Spleen (tissue), 11 donors: ENCODE data around the gene ALOX12B. TPM values are rescaled to one million over a fixed set of nuclear protein-coding genes. Genes with fewer than 3 reads are reported as not detected.

Experiments
- DNase-seq: peaks from one replicate; pipeline ENCODE4 v3.0.0-alpha.2; 2020
- H3K27ac ChIP-seq, 8 donors: fragments of 200-600 bp; sonication (generic) in 7 of 8; 1 replicate in 4 of 8; 2 replicates in 4 of 8; pipeline versions ENCODE4 v1.5.0 to v1.8.0; 2016 to 2021; ENCODE audit warnings: inconsistent platforms in 4 of 8, mild to moderate bottlenecking in 4 of 8, moderate library complexity in 1 of 8
- H3K27me3 ChIP-seq, 7 donors: fragments of 200-600 bp; sonication (generic) in 6 of 7; replicated peaks in 1 of 7; 1 replicate in 4 of 7; 2 replicates in 3 of 7; pipeline versions ENCODE4 v1.5.0 to v1.8.0; 2016 to 2021; ENCODE audit warnings: inconsistent platforms in 3 of 7, mild to moderate bottlenecking in 1 of 7
- H3K36me3 ChIP-seq, 6 donors: fragments of 200-600 bp; sonication (generic) in 5 of 6; 1 replicate in 4 of 6; 2 replicates in 2 of 6; pipeline versions ENCODE4 v1.5.0 to v1.8.0; 2016 to 2021; ENCODE audit warnings: inconsistent platforms in 2 of 6
- H3K4me1 ChIP-seq, 6 donors: fragments of 200-600 bp; sonication (generic) in 5 of 6; 1 replicate in 3 of 6; 2 replicates in 3 of 6; pipeline versions ENCODE4 v1.5.0 to v1.8.0; 2016 to 2021; ENCODE audit warnings: inconsistent platforms in 3 of 6
- H3K4me3 ChIP-seq, 8 donors: fragments of 200-600 bp; sonication (generic) in 7 of 8; 1 replicate in 4 of 8; 2 replicates in 4 of 8; pipeline versions ENCODE4 v1.5.0 to v1.8.0; 2016 to 2021; ENCODE audit warnings: inconsistent platforms in 4 of 8, mild to moderate bottlenecking in 4 of 8, moderate library complexity in 2 of 8
- H3K9me3 ChIP-seq, 8 donors: fragments of 200-600 bp; sonication (generic) in 7 of 8; 1 replicate in 4 of 8; 2 replicates in 4 of 8; pipeline versions ENCODE4 v1.5.0 to v1.8.0; 2016 to 2021; ENCODE audit warnings: inconsistent platforms in 4 of 8
- POLR2A ChIP-seq, 3 donors: fragments of 450-650 bp; IDR thresholded peaks; one replicate each; pipeline ENCODE4 v1.5.1; 2017; ENCODE audit warnings: antibody characterized with exemption in 3 of 3, mild to moderate bottlenecking in 1 of 3
- POLR2AphosphoS5 ChIP-seq, 3 donors: sonication (generic); formaldehyde crosslinking; IDR thresholded peaks; one replicate each; pipeline ENCODE4 v1.5.1; 2017; ENCODE audit warnings: antibody characterized with exemption in 3 of 3
- WGBS, 5 donors: extraction: QIAGEN DNeasy Blood & Tissue Kit in 3 of 5; methylation state at CpG; one replicate each; pipeline versions ENCODE4 v1.1.5 to v1.1.7; 2013 to 2018; 5-methylcytosine and 5-hydroxymethylcytosine counted together
- intact Hi-C: fragments of 100-400 bp; cut with DNase I; formaldehyde crosslinking; loops from one replicate; pipeline ENCODE4 v1.15.0; 2023; ENCODE audit warnings: low total_unique reads
- polyA plus RNA-seq, 3 donors: library from polyadenylated mRNA; stranded (reverse); fragments of 200-250 nt; gene quantifications; one replicate each; pipeline ENCODE4 v1.2.1, GENCODE V29; 2013
- total RNA-seq, 7 donors: library from RNA; depleted of rRNA in 3 of 7; stranded (reverse); fragments of >200 nt in 3 of 7; fragmentation: NEBNext Ultra II Directional in 4 of 7; extraction: Animal tissue kit (Norgen Biotek cat#: 25700) in 4 of 7; gene quantifications; one replicate each; pipeline versions ENCODE4 v1.1.0 to v1.2.1, GENCODE V29; 2016 to 2021
- TF ChIP-seq, protein P1 (sequence below), 11 experiments: fragments of 200-600 bp in 7 of 11; fragments of 450-650 bp in 4 of 11; sonication (generic) in 4 of 11; IDR thresholded peaks in 8 of 11; conservative IDR thresholded peaks in 3 of 11; 1 replicate in 7 of 11; 2 replicates in 4 of 11; pipeline versions ENCODE4 v1.4.0 to v1.8.0; 2016 to 2021; ENCODE audit warnings: antibody characterized with exemption in 11 of 11, inconsistent platforms in 4 of 11, mild to moderate bottlenecking in 1 of 11
- donor health status: healthy with polysubstance abuse.
- donor health status: DM: no; HTN: no; CAD: no; lungs with moderate emphysema.
- donor health status: DM: no; HTN: no; CAD: no.
- donor health status: Bipolar disorder and iron deficiency.
- donor health status: healthy.
- donor health status: DM: no; HTN: no; CAD: no.
- donor health status: DM: yes; HTN: yes; CAD: no.

The ALOX12B gene
- total and polyA plus RNA-seq, 10 donors: 0.47 to 1.3 (median 0.86) TPM; not detected in 4

DNA sequence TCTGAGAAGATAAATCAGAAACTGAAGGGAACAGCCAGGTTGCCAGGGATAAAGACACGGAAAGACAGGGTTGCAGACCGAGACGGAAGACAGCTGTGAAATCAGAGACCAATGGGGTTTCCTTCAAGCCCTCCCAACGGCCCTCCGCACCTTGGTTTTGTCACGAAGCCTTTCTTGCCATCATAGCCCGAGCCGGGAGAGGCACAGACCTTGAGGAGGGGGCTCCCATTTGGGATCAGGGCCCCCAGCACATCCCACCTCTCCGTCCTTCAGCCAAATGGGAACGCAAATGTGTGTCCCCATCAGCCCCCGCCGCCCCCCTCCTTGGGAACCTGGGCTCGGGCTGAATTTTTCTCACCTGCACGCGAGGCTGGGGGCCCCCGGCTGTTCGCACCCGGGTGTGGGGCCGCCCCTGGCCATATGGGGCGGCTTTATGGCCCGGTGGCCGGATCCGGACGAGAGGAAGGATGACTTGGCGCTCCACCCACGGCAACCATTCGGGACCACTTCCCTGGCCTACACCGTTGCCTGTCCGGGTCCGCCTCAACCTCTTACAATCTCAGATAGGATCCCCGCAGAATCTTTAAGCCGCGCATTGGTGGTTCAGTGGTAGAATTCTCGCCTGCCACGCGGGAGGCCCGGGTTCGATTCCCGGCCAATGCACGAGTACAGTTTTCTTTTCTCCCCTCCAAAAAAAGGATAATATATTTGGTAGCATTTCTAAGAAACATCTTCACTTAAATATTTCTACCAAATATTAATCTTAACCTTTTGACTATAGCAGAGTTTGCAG is 37.8 kb upstream of the ALOX12B start:
- H3K27me3 ChIP-seq: peaks cover 4 to 100% (median 42%) of the 10 kb centered on the region in 7 donors
- peaks cover 56 to 74% (median 69%) of the 10 kb centered on the region in 6 donors for H3K4me1 ChIP-seq
- WGBS, 5 donors: 0 to 1% (median 1%) methylated on average over 27 to 40 of the region's 40 CpGs
- DNase-seq: peak; percentile 89
- H3K36me3 ChIP-seq: no peaks in the 10 kb centered on the region
- intact Hi-C loops: no loop called here
- peak overlapping the region; percentile 49 to 86 (median 61) for H3K4me3 ChIP-seq
- no peaks in the 10 kb centered on the region for H3K9me3 ChIP-seq
- peak overlapping the region in 4 of 8 donors; percentile 50 to 80 (median 58) for H3K27ac ChIP-seq
- no peak for TF ChIP-seq POLR2A (IDR thresholded peaks at IDR 0.05)
- TF ChIP-seq, protein P1, sequence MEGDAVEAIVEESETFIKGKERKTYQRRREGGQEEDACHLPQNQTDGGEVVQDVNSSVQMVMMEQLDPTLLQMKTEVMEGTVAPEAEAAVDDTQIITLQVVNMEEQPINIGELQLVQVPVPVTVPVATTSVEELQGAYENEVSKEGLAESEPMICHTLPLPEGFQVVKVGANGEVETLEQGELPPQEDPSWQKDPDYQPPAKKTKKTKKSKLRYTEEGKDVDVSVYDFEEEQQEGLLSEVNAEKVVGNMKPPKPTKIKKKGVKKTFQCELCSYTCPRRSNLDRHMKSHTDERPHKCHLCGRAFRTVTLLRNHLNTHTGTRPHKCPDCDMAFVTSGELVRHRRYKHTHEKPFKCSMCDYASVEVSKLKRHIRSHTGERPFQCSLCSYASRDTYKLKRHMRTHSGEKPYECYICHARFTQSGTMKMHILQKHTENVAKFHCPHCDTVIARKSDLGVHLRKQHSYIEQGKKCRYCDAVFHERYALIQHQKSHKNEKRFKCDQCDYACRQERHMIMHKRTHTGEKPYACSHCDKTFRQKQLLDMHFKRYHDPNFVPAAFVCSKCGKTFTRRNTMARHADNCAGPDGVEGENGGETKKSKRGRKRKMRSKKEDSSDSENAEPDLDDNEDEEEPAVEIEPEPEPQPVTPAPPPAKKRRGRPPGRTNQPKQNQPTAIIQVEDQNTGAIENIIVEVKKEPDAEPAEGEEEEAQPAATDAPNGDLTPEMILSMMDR (IDR thresholded peaks at IDR 0.05 in 8 of 11, conservative IDR thresholded peaks at IDR 0.05 in 3 of 11): no peak
- no peak for TF ChIP-seq POLR2AphosphoS5 (IDR thresholded peaks at IDR 0.05)

DNA sequence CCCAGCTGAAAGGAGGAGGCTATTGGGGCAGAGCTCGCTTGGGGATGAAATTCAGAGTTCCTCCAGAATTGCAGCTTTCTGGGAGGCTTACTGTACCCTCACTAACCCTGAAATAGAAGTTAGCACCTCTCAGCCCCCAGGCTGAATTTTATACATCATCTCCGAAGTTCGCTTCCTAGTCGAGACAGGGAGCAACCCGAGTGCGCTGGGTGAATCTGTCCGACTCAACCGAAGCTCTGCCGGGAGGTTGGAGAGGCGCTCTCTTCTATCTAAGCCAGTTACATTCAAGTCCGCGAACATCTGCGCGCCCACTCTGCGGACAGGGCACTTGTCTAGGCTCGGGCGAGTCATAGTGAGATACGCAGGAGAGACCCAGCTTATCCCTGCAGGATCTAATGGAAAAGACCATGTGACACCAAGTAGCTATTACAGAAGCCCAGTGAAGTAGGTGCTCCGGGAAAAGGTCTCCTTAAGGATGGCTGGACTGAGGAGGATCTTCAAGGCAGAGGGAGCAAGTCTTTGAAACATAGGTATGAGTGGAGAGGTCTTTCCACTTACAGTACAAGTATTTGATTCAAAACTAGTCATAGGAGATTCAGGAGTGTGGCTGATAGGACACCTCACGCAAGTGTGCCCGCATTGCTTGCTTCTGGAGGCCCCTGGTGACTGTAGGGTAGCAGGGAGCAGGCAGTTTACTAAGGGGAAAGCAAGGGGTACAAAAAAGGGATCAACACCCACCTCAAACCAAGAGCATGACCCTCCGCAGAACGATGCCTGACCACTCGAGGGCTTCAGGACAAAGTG is 37.0 kb upstream of the ALOX12B start:
- peaks cover 61 to 82% (median 77%) of the 10 kb centered on the region in 6 donors for H3K4me1 ChIP-seq
- H3K4me3 ChIP-seq: peak overlapping the region in 6 of 8 donors; percentile 9 to 86 (median 54)
- H3K36me3 ChIP-seq: no peaks in the 10 kb centered on the region
- intact Hi-C loops: no loop called here
- WGBS, 5 donors: 3 to 7% (median 4%) methylated on average over 18 to 24 of the region's 24 CpGs
- peaks cover 4 to 95% (median 42%) of the 10 kb centered on the region in 7 donors for H3K27me3 ChIP-seq
- H3K27ac ChIP-seq: peak overlapping the region in 1 of 8 donors; percentile 26
- DNase-seq: no peak
- H3K9me3 ChIP-seq: no peaks in the 10 kb centered on the region
- TF ChIP-seq, protein P1 (IDR thresholded peaks at IDR 0.05 in 8 of 11, conservative IDR thresholded peaks at IDR 0.05 in 3 of 11): no peak
- TF ChIP-seq POLR2A (IDR thresholded peaks at IDR 0.05): no peak
- no peak for TF ChIP-seq POLR2AphosphoS5 (IDR thresholded peaks at IDR 0.05)

DNA sequence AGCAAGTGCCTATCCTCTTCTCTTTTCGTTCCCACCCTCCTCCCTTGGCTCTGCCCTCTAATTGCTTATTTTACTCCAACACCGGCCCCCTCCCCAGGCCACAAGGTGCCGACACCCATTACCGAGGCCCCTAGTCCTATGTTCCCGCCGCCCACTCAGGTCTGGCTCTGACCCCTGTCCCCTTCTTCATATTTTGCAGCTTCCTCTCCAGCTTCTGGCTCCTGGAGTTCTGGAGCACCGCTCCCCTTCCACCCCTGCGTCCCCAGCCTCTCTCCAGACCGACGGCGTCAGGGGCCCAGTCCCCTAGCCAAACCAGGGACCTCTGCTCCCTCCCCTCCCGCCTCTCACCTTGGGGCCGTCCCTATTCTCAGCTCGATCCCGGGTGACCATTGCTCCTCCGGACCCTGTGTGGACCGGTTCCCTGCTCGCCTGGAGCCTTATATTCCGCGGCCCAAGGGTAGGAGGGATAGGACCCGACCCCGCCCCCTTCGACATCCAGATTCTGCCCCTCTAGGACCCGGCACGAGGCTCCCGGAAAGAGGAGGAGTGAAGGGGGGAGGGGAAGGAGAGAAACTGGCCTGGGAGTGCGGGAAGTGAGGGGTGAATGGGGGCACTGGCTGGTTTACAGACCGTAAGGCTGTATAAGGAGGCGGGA is 36.3 kb upstream of the ALOX12B start, which contains the start of gene HES7:
Gene HES7, minus strand, starts transcription at position 412 of the 655 bp plus-strand sequence. Its CDS starts 22 bp downstream, at position 390.
- H3K4me1 ChIP-seq: peaks cover 61 to 89% (median 81%) of the 10 kb centered on the region in 6 donors
- no peaks in the 10 kb centered on the region for H3K36me3 ChIP-seq
- intact Hi-C loops: no loop called here
- H3K27ac ChIP-seq: peak within 1 kb of the TSS in 1 of 8 donors; percentile 26
- no peak for TF ChIP-seq POLR2AphosphoS5 (IDR thresholded peaks at IDR 0.05)
- no peak for TF ChIP-seq POLR2A (IDR thresholded peaks at IDR 0.05)
- TF ChIP-seq, protein P1 (IDR thresholded peaks at IDR 0.05 in 8 of 11, conservative IDR thresholded peaks at IDR 0.05 in 3 of 11): no peak
- peak within 1 kb of the TSS; percentile 37 to 86 (median 54) for H3K4me3 ChIP-seq
- H3K9me3 ChIP-seq: no peaks in the 10 kb centered on the region
- WGBS, 5 donors: 1 to 2% (median 1%) methylated on average over 29 of the region's 29 CpGs
- no peak for DNase-seq
- H3K27me3 ChIP-seq: peaks cover 4 to 88% (median 42%) of the 10 kb centered on the region in 7 donors
